ENCODE measurements around the gene ENTPD1. TPM values are rescaled to one million over a fixed set of nuclear protein-coding genes. Genes with fewer than 3 reads are reported as not detected.
"Not testable (repeated sequence)": the region's sequence is repeated elsewhere in the genome, so short reads cannot be mapped to it uniquely, and the experiment has no call there.

The ENTPD1 gene
- total and polyA plus RNA-seq, 2 donors (not counting 1 experiment from before 2014, with no cell fraction given) = 0.47 to 3.3 TPM

GRCh38 chr10:95881316-95881715, 125.4 kb downstream of the ENTPD1 start:
- Histone ChIP-seq H3K9me3 (ENCODE audit: control insufficient read depth, insufficient read depth, low read depth, low read length) (no peaks in the 10 kb centered on the region), H3K4me1 (ENCODE audit: control insufficient read depth, extremely low read depth, insufficient read depth, low read length) (no peaks in the 10 kb centered on the region), H3K36me3 (ENCODE audit: control insufficient read depth, insufficient read depth, low read length) (no peaks in the 10 kb centered on the region), H3K4me3 (replicated peaks in 1 of 4; ENCODE audit: control extremely low read depth in 1 of 4, insufficient read depth in 1 of 4, low read depth in 3 of 4, low read length in 4 of 4) (no peak overlapping the region), H3K4me2 (ENCODE audit: extremely low read depth, insufficient read depth, low read length) (no peak overlapping the region), H3K27ac (ENCODE audit: insufficient read depth, low read length) (no peak overlapping the region), H3K79me2 (ENCODE audit: control insufficient read depth, insufficient read depth, low read length) (no peaks in the 10 kb centered on the region), H2AFZ (ENCODE audit: low read length) (no peak overlapping the region), H3K27me3 (ENCODE audit: control insufficient read depth, insufficient read depth, low read length) (no peaks in the 10 kb centered on the region), H4K20me1 (ENCODE audit: control insufficient read depth, extremely low read depth, insufficient read depth, low read length) (no peaks in the 10 kb centered on the region), H3K9ac (ENCODE audit: insufficient read depth, low read length) (no peak overlapping the region)
- no peak for TF ChIP-seq CTCF (conservative IDR thresholded peaks at IDR 0.05 in 1 of 2, IDR thresholded peaks at IDR 0.05 in 1 of 2; ENCODE audit: low read depth in 1 of 2, low read length in 2 of 2)
- no peak for TF ChIP-seq EZH2 (IDR thresholded peaks at IDR 0.05; ENCODE audit: low read length, missing control alignments)
- DNase-seq (ENCODE audit: low read depth in 2 of 2) = peak in 1 of 2 donors; percentile 43

- no peak for DNase-seq (ENCODE audit: low read depth in 2 of 2)
- Histone ChIP-seq H3K4me1 (ENCODE audit: control insufficient read depth, extremely low read depth, insufficient read depth, low read length) (no peaks in the 10 kb centered on the region), H3K79me2 (ENCODE audit: control insufficient read depth, insufficient read depth, low read length) (no peaks in the 10 kb centered on the region), H3K27me3 (ENCODE audit: control insufficient read depth, insufficient read depth, low read length) (no peaks in the 10 kb centered on the region), H3K36me3 (ENCODE audit: control insufficient read depth, insufficient read depth, low read length) (no peaks in the 10 kb centered on the region), H3K27ac (ENCODE audit: insufficient read depth, low read length) (no peak overlapping the region), H3K9me3 (ENCODE audit: control insufficient read depth, insufficient read depth, low read depth, low read length) (no peaks in the 10 kb centered on the region), H3K9ac (ENCODE audit: insufficient read depth, low read length) (no peak overlapping the region), H4K20me1 (ENCODE audit: control insufficient read depth, extremely low read depth, insufficient read depth, low read length) (no peaks in the 10 kb centered on the region), H3K4me3 (replicated peaks in 1 of 4; ENCODE audit: control extremely low read depth in 1 of 4, insufficient read depth in 1 of 4, low read depth in 3 of 4, low read length in 4 of 4) (no peak overlapping the region), H2AFZ (ENCODE audit: low read length) (no peak overlapping the region), H3K4me2 (ENCODE audit: extremely low read depth, insufficient read depth, low read length) (no peak overlapping the region)
- TF ChIP-seq CTCF (conservative IDR thresholded peaks at IDR 0.05 in 1 of 2, IDR thresholded peaks at IDR 0.05 in 1 of 2; ENCODE audit: low read depth in 1 of 2, low read length in 2 of 2) (no peak), EZH2 (IDR thresholded peaks at IDR 0.05; ENCODE audit: low read length, missing control alignments) (no peak)
These were observed 133.9 kb downstream of the ENTPD1 start for GRCh38 chr10:95889830-95890229.

- Histone ChIP-seq H3K4me2 (ENCODE audit: extremely low read depth, insufficient read depth, low read length) (no peak overlapping the region), H3K27ac (ENCODE audit: insufficient read depth, low read length) (no peak overlapping the region)
These were observed 140.3 kb downstream of the ENTPD1 start for GRCh38 chr10:95896071-95896850.

GRCh38 chr10:95905897-95906580, 150.1 kb downstream of the ENTPD1 start:
- H3K9ac ChIP-seq (ENCODE audit: insufficient read depth, low read length); H3K4me1 ChIP-seq (ENCODE audit: control insufficient read depth, extremely low read depth, insufficient read depth, low read length); H3K79me2 ChIP-seq (ENCODE audit: control insufficient read depth, insufficient read depth, low read length); DNase-seq (ENCODE audit: low read depth in 2 of 2); H4K20me1 ChIP-seq (ENCODE audit: control insufficient read depth, extremely low read depth, insufficient read depth, low read length); H2AFZ ChIP-seq (ENCODE audit: low read length); H3K27me3 ChIP-seq (ENCODE audit: control insufficient read depth, insufficient read depth, low read length); H3K4me3 ChIP-seq (replicated peaks in 1 of 4; ENCODE audit: control extremely low read depth in 1 of 4, insufficient read depth in 1 of 4, low read depth in 3 of 4, low read length in 4 of 4); H3K27ac ChIP-seq (ENCODE audit: insufficient read depth, low read length); H3K36me3 ChIP-seq (ENCODE audit: control insufficient read depth, insufficient read depth, low read length); H3K9me3 ChIP-seq (ENCODE audit: control insufficient read depth, insufficient read depth, low read depth, low read length); H3K4me2 ChIP-seq (ENCODE audit: extremely low read depth, insufficient read depth, low read length): not testable (repeated sequence)

More at GRCh38 chr10:95896071-95896850, 140.3 kb downstream of the ENTPD1 start:
- Histone ChIP-seq H4K20me1 (ENCODE audit: control insufficient read depth, extremely low read depth, insufficient read depth, low read length) (no peaks in the 10 kb centered on the region), H3K4me3 (replicated peaks in 1 of 4; ENCODE audit: control extremely low read depth in 1 of 4, insufficient read depth in 1 of 4, low read depth in 3 of 4, low read length in 4 of 4) (no peak overlapping the region), H3K36me3 (ENCODE audit: control insufficient read depth, insufficient read depth, low read length) (no peaks in the 10 kb centered on the region), H2AFZ (ENCODE audit: low read length) (no peak overlapping the region), H3K9me3 (ENCODE audit: control insufficient read depth, insufficient read depth, low read depth, low read length) (no peaks in the 10 kb centered on the region), H3K9ac (ENCODE audit: insufficient read depth, low read length) (no peak overlapping the region), H3K4me1 (ENCODE audit: control insufficient read depth, extremely low read depth, insufficient read depth, low read length) (no peaks in the 10 kb centered on the region), H3K27me3 (ENCODE audit: control insufficient read depth, insufficient read depth, low read length) (no peaks in the 10 kb centered on the region), H3K79me2 (ENCODE audit: control insufficient read depth, insufficient read depth, low read length) (no peaks in the 10 kb centered on the region)
- no peak for DNase-seq (ENCODE audit: low read depth in 2 of 2)
- TF ChIP-seq EZH2 (IDR thresholded peaks at IDR 0.05; ENCODE audit: low read length, missing control alignments) (no peak), CTCF (conservative IDR thresholded peaks at IDR 0.05 in 1 of 2, IDR thresholded peaks at IDR 0.05 in 1 of 2; ENCODE audit: low read depth in 1 of 2, low read length in 2 of 2) (no peak)

All from fibroblast of lung (primary cell).